ENCODE measurements around the gene SPPL2B.

SPPL2B gene

DNA sequence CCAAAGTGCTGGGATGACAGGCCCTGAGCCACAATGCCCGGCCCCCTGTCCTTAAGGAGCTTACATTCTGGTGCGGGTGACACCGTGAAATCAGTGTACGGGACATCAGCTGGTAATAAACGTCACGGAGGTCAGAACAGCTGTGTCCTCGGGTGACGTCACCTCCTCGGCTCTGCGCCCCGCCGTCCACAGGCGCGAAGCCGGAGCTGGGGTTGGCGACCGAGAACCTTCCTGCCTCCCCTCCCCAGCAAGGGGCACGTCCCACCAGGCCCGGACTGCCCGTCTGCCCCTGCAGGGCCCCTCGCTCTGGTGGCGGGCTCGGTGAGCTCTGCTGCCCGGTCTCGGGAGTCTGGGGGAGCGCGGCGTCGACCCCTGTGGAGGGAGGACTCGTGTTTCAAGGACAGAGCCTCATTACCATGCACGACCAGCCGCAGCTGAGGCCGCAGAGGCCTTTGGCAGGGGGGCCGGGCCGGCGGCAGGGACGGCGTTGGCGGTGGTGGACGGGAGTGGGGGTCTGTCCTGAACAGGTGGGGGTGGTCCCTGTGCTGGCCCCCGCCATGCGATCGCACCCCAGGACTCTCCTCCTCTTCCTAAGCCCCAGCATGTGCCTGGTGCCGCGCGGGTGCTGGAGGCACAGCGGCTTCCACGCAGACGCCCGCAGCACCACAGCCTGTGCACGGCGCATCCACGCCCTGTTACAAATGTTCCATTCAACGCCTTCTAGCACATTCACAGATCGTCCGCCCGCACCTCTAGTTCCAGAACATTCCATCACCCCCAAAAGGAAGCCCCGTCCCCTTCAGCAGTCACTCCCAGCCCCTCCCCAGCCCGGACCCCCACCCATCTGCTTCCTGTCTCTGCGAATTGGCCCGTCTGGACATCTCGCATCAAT, 25.9 kb upstream of the SPPL2B start:
- FAIRE-seq, result no peak
- DNase-seq (ENCODE audit: low spot score), result no peak

DNA sequence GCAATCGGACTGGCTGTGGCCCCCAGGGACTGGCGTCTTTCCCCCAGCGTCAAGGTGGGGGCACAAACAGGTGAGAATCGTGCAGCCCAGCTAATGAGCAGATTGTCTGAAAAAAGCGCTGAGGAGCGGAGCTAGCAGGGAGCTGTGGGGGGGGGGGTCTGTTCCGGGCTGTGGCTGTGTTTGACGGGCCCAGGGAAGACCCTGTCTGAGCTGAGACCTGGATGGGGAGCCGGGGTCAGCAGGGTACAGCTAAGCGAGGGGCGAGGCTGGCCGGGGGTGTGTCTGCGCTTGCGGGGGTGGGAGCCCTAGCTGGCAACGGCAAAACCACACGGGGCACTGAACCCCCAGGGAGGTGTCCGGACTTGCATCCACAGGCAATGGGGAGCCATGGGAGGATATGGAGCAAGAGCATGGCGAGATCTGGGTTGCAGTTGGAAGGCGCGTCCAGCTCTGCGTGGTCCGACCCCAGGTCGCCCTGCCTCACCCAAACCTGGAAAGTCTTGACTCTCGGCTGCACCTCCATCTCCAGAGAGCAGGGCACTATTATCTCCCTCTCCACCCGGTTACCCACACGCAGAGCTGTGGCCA, 25.2 kb upstream of the SPPL2B start:
- FAIRE-seq (no peak), DNase-seq (ENCODE audit: low spot score) (no peak)

DNA sequence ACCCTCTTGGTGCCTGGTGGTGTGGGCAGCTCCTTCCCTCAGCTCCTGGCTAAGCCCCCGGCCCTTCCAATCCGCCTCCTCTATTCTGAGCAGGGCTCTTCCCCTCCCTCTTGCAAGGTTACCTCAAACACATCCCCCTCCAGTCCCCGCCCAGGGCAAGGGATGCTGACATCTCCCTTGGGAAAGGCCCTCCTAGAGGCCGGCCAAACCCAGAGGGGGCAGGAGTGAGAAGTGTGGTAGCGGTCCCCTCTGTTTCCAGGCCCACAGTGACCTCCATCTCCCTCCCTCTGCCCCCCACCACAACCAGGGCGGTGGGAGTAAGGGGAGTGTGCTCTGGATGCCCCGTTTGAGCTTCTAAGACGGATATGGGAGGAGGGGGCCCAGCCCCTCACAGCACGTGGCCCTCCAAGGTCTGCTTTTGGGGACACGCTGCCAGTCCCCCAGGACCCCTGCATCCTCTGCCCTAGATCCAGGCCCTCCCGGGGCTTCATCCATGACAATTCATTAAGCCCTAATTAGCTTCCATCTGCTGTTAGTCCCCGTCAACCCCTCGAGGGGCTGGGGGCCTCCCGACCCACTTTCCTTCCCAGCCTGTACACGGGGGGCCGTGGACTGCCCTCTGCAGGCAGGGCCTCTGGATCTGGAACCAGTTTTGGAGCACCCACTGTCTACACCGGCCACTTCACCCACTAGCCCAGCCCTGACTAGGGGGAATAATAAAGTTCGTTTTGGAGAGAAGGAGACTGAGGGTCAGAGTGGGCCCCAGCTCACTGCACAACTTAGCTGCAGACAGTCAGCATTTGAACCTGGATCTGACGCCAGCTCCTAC, 22.8 kb upstream of the SPPL2B start:
- DNase-seq (ENCODE audit: low spot score), result no peak
- FAIRE-seq, result no peak

DNA sequence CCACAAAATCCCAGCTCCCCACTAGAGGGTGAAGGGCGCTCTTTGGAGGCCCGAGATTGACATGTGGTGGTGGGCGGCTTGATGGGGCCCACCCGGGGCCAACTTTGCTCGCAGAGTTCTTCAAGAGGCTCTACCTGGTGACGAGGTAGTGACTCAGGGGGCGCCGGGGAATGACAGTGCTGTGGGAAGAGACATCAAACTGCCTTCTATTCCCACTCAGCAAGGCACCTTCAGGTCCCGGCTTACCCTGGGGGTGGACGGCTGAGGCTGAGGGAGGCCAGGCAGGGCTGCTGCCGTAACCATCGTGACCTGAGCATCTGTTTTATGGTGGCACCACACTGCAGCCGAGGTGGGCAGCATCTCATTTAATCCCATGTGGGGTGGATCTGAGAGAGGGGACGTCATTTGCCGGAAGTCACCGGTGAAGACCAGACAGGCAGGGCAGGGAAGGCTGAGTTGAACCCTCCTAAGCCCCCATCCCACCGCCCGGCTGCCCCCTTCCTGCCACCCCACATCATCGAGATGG, 22.1 kb upstream of the SPPL2B start:
- FAIRE-seq (no peak), DNase-seq (ENCODE audit: low spot score) (no peak)

DNA sequence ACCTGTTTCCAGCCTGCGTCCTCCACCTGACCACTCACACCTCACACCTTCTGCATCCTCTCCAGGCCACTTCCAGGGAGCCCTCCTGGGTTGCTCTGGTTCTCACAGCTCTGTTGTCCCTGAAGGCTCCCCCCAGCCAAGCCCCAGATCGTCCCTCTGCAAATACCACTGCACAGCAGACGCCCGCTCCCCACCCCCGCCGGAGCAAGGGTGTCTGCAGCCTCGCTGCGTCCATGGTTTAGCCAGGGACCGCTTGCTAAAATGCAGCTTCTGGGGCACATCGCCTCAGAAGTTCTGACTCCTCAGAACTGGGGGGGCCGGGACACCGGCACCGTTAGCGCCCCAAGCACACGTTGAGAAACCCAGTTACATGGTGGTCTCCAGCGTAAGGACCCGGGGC, 21.5 kb upstream of the SPPL2B start:
- FAIRE-seq (no peak), DNase-seq (ENCODE audit: low spot score) (no peak)

DNA sequence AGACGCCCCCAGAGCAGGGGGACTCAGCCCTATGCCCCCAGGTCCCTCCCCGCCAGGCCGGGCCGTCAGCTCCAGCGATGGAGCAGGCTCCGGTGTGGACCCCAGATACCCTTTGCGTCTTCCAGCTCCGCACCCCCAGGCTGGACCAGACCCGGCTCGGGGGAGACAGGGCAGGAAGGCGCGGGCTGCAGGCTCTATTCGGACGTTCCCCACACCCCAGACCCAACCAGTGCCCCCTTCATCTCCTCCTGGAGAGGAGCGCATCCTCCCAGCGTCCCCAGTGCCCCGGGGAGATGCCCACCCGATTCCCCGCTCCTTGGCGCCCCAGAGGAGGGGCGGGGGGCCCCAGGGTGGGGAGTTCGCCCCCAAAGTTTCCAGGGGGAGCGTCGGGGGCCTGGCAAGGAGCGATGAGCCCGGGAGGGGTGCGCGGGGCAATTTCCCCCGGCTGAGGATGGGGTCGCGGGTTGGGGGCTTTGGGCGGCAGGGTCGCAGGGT, 20.9 kb upstream of the SPPL2B start:
- FAIRE-seq (no peak), DNase-seq (ENCODE audit: low spot score) (no peak)

DNA sequence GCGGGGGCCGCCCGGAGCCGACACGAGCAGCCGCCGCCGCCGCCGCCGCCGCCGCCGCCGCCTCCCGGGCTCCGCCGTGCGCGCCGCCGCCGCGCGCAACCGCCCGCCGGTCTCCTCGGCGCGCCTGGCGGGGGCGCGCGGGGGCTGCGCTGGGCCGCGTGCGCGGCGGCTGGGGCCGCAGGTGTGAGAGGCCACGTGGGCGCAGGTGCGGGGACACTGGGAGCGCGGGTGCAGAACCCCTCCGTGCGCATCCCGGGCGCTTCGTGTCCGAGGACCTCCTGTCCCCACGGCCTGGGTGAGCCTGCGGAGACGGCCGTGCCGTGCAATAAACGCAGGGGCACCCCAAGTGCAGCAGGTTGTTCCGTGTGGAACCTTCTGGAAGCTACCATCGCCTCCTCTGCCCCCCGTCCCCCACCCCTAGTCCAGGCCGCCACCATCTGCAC, 20.3 kb upstream of the SPPL2B start, which contains the start of gene LINGO3:
Gene LINGO3 (minus strand): TSS at position 41 of the 443 bp plus-strand sequence. CDS start 16,378 bp downstream, outside the sequence.
- FAIRE-seq, result no peak
- DNase-seq (ENCODE audit: low spot score), result no peak

DNA sequence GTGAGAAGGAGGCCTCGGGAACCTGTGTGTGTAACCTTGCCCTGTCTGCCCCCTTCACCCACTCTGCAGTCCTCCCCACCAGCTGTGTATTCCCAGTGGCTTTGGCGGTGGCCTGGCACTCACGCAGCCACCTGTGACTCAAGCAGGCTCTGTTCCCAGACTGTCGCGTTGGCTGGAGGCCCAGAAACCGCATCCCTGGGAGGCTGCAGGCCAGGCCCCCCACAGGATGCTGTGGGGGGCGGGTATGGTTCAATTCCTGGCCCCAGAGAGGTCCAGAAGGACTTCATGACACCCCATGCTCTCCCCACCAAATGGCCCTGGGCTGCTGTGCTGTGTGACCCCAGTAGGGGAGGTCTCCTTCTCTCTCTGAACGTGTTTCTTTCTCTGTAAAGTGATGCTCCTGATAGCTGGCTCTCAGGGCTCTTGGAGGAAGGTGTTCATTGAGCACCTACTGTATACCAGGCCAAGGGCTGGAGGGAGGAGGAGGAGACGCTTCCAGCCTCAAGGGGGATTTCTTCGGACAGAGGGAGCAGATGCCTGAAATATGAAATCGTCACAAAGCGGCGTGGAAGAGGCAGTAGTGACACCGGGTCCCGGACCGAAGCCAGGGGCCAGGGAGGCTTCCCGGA, 18.6 kb upstream of the SPPL2B start:
- FAIRE-seq, result no peak
- DNase-seq (ENCODE audit: low spot score), result peak; percentile 31

DNA sequence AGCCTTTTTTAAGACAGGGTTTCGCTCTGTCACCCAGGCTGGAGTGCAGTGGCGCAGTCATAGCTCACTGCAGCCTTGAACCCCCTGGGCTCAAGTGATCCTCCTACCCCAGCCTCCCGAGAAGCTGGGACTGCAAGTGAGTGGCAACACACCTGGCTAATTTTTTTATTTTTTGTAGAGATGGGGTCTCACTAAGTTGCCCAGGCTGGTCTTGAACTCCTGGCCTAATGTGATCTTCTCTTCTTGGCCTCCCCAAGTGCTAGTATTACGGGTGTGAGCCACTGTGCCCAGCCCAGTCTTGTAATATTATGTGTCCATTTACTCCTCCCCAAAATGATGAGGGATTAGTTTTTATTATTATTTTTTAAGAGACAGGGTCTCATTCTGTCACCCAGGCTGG, 17.4 kb upstream of the SPPL2B start:
- FAIRE-seq (no peak), DNase-seq (ENCODE audit: low spot score) (no peak)

DNA sequence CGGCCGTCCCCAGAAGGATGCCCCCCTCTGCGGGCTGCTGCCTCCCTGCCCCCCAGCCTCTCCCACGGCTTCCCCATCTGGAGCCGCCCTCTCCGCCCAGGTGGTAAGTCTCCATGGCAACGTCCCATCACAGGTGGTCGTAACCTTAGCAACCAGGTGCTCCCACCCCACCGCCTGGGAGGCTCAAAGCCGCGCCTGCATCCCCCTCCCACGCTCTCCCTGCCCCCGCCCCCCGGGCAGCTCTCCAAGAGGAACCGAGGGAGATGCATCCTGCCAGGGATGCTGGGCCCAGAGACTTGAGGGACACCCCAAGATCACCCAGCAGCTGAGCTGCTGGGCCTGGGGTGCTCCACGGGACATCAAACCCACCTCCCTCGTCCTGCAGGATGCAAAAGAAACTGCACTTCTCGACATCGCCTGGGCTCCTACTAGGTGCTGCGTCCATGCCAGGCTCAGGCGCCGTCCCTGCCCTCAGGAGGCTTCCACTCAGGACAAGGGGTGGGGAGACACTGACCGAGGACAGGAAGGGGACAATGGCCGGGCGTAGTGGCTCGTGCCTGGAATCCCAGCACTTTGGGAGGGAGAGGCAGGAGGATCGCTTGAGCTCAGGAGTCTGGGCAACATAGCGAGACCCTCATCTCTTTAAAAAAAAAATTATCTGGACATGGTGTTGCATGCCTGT, 15.5 kb upstream of the SPPL2B start:
- DNase-seq (ENCODE audit: low spot score) (no peak), FAIRE-seq (no peak)

DNA sequence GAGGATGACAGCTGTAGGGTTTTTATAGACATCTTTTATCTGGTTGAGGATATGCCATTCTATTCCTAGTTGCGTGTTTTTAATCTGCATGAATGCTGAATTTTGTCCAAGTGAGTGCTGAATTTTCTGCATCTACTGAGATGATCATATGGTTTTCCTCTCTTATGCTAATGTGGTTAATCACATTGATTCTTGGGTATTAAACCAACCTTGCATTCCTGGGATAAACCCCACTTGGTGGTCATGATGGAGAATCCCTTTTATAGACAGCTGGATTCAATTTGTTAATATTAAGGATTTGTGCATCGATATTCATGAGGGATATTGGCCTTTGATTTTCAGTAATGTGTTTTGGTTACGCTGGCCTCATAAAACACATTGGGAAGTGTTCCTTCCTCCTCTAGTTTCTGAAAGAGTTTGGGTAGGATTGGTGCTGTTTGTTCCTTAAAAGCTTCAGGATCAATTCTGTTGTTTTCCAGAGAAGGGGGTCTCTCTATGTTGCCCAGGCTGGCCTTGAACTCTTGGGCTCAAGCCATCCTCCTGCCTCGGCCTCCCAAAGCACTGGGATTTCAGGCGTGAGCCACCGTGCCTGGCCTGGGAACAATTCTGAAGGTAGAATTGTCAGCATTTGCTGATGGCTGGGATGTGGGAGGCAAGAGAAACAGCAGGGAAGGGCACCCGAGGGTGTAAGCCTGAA, 13.2 kb upstream of the SPPL2B start:
- DNase-seq (ENCODE audit: low spot score) (no peak), FAIRE-seq (no peak)

DNA sequence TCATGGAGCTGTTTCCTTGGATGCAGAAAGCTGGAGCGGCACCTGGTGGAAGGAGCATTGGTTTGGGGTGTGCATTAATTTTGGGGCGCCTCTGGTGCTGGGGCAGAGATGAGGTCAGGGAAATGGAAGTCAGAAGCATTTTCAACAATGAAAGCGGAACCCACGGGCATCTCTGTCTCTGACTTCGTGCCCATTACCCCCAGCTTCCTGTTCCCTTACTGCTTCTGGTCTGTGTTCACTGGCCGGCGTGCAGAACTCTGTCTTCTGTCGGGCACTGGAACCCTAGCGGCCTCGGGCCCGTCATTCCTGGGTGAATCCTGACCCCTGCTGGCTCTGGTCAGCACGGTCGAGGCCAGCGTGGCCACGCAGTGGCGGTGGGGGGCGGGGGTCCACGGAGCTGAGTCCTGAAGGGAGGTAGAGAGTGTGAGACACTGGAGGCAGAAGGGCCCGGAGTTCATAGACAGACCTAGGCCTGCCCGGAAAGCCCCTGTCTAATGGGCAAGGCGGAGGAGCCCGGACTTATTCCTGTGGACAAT, 12.6 kb upstream of the SPPL2B start:
- FAIRE-seq (no peak), DNase-seq (ENCODE audit: low spot score) (no peak)

DNA sequence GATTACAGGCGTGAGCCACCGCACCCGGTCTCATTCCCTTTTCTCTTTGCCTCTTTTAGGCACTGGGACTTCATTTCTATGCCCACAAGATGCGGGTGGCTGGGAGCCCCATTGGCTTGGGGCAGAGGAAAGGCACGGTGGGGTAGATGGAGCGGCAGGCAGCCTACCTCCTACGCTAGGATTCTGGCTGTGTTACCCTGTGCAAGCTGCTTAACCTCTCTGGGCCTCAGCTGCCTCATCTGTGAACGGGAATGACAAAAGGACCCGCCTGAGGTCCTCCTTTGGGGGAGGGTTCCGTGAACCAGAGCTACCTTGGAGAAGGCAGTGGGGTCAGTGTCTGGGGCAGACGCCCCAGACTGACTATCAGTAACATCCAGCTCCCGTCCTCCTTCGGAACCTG, 11.2 kb upstream of the SPPL2B start:
- FAIRE-seq (no peak), DNase-seq (ENCODE audit: low spot score) (no peak)

DNA sequence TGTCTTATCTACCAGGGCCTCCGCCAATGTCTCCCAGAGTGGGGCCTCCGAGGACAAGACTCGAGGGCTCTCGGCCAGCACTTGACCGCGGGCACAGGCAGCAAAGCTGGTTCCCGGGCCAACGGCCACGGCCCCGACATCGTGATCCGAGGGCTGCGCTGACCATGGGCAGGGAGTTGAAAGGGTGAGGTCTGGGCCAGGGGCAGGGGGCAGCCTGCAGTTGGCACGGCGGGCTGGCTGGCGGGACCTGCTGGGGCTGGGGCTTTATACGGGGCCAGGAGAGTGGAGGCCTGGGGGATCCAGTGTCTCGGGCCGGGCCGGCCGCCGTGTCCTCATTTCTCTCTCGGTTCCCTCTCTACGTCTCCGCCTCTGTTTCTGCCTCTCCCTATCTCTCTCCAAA, 10.7 kb upstream of the SPPL2B start:
- FAIRE-seq, result no peak
- no peak for DNase-seq (ENCODE audit: low spot score)

DNA sequence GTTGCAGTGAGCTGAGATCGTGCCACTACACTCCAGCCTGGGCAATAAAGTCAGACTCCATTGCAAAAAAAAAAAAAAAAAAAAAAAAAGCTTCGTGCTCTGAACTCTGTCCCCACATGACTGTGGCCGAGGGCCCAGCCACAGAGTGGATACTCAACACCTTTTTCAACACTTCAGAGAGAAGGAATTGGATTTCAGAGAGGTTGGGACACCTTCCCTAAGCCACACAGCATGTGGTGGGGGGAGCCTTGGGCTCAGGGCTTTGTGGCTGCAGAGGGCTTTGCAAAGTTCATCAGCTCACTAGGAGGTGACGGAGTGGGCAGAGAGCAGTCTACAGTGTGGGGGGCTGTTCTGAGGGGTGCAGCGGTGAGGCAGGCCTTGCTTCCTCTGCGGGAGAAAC, 9.6 kb upstream of the SPPL2B start:
- FAIRE-seq, result no peak
- DNase-seq (ENCODE audit: low spot score), result no peak

DNA sequence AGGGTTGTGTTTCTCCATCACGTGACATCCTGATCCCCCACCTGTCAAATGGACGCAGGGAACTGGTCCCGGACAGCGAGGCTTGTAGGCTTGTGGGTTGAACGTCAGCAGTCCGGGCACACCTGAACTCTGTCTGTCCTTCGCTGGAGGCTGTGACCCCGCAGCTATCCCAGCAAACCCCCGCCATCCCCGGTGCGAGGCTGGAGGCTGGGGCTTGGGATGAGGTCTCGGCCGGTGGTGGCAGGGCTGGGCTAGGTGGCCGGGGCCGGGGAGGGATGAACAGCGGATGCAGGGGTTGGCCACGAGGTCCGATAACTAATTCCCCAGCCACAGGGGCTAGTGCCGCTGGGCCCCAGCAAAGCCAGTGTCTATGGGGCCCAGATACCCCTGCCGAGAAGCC, 8.9 kb upstream of the SPPL2B start:
- DNase-seq (ENCODE audit: low spot score) (no peak), FAIRE-seq (no peak)

DNA sequence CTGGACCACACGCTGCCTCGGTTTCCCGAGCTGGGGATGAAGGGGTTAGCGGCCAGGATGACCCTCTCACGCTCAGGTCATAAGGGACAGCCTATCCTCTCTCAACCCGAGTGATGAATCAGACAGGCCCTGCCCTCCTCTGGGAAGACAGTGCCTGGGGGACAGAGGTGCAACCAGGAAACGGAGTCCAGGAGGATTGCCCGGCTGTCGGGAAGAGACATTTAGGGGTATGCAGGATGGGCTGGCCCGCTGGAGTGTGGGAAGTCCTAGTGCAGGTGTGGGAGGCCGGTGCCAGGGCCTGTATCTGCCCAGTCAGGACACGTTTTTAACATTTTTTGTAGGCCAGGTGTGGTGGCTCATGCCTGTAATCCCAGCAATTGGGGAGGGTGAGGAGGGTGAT, 8.4 kb upstream of the SPPL2B start:
- FAIRE-seq (no peak), DNase-seq (ENCODE audit: low spot score) (no peak)

DNA sequence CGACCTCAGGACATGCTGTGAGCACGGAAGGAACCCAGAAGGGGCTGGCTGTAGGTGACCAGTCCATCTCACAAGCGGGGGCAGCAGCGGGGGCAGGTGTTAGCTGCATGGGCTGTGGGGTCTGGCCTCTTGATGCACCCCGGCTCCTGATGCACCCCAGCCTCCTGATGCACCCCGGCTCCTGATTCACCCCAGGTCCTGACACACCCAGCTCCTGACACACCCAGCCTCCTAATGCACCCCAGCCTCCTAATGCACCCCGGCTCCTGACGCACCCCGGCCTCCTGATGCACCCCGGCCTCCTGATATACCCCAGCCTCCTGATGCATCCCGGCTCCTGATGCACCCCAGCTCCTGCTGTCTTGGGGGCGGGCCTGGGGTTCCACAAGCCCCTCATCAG, 7.5 kb upstream of the SPPL2B start:
- DNase-seq (ENCODE audit: low spot score), result no peak
- no peak for FAIRE-seq

DNA sequence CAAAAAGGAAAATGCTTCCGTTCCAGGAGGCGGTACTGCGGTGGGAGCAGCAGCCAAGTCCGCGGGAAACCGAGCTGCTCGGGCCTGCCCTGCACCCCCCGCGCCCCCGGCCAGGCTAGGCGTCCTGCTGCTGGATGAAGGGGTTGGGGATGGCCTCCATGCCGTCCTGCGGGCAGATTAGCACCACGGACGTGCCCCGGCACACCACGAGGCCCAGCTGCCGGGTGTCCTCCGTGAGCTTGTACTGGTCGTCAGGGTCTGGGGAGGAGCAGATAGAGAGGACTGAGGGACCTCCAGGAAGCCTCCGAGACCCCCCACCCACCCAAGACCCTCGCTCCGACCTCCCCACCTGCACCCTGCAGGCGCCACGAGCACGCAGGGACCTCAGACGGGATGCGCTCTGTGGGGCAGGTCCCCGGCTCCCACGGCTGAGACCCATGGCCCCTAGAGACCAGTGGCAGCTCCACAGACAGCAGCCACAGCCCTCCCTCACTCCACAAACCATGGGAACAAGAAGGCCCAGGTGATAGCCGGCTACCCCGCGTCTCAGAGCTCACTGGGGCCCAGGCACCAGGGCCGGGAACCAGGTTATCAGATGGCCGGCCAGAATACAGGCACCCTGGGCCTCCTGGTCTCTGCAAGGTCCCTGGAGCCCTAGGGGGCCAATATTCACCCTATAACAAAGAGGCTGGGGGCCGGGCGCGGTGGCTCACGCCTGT, 6.8 kb upstream of the SPPL2B start:
- DNase-seq (ENCODE audit: low spot score), result no peak
- FAIRE-seq, result no peak

Data from urothelium cell line (cell line).